ENCODE measurements around the gene PRRT2. TPM values are rescaled to one million over a fixed set of nuclear protein-coding genes. Genes with fewer than 3 reads are reported as not detected.

Gene PRRT2
- polyA plus RNA-seq, 2 of the 4 experiments (the other 2 are of a cell fraction), result 0.25 to 0.44 TPM

DNA sequence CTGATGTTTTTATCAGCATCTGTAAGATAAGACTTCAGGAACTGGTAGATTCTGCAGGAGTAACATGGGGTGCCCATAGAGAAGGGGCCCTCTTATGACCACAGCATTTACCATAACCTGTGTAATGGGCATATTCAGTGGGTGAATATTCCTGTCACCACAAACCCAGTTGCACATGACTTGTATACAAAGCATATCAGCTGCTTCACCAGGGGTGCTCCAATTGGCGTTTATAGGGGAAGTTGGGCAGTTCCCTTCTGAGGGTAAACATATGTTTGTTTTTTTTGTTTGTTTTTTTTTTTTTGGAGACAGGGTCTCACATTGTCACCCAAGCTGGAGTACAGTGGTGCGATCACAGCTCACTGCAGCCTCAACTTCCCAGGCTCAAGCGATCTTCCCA is 45.4 kb upstream of the PRRT2 start:
- ChIA-PET POLR2A (no interaction called here), CTCF (interaction anchor here (0.6 to 1.7 kb wide), 4 partner anchors 23 to 179 kb away, joined by 3 to 6 read pairs (median 4); no protein-coding TSS in a partner anchor)
- ATAC-seq, result no peak
- Histone ChIP-seq H3K4me2 (no peak overlapping the region), H3K27ac (no peak overlapping the region), H3K9me3 (no peaks in the 10 kb centered on the region), H3K4me3 (no peak overlapping the region), H3K4me1 (no peaks in the 10 kb centered on the region)
- FAIRE-seq, result no peak
- TF ChIP-seq KDM5A (IDR thresholded peaks at IDR 0.05) (no peak), HOXB5 (CRISPR knock-in tag; IDR thresholded peaks at IDR 0.05) (no peak), SMC3 (IDR thresholded peaks at IDR 0.05) (no peak), CHD2 (IDR thresholded peaks at IDR 0.05; ENCODE audit: low read length, partially characterized antibody) (no peak), ZC3H11A (IDR thresholded peaks at IDR 0.05) (no peak), RNF2 (IDR thresholded peaks at IDR 0.05; ENCODE audit: borderline replicate concordance, low read depth) (no peak), EHF (CRISPR knock-in tag; IDR thresholded peaks at IDR 0.05) (no peak), RARB (CRISPR knock-in tag; IDR thresholded peaks at IDR 0.05) (no peak), RAD21 (conservative IDR thresholded peaks at IDR 0.05 in 1 of 2, IDR thresholded peaks at IDR 0.05 in 1 of 2) (no peak), POLR2A (IDR thresholded peaks at IDR 0.05; ENCODE audit: low read length) (no peak), MYC (IDR thresholded peaks at IDR 0.05; ENCODE audit: borderline replicate concordance, low read length) (no peak), HOXA7 (CRISPR knock-in tag; IDR thresholded peaks at IDR 0.05) (no peak), PHF8 (IDR thresholded peaks at IDR 0.05; ENCODE audit: borderline replicate concordance, low read depth) (no peak), ZFP36 (IDR thresholded peaks at IDR 0.05; ENCODE audit: borderline replicate concordance, partially characterized antibody) (no peak), EHMT2 (IDR thresholded peaks at IDR 0.05; ENCODE audit: low read depth) (no peak)
- TF ChIP-seq, protein P1, sequence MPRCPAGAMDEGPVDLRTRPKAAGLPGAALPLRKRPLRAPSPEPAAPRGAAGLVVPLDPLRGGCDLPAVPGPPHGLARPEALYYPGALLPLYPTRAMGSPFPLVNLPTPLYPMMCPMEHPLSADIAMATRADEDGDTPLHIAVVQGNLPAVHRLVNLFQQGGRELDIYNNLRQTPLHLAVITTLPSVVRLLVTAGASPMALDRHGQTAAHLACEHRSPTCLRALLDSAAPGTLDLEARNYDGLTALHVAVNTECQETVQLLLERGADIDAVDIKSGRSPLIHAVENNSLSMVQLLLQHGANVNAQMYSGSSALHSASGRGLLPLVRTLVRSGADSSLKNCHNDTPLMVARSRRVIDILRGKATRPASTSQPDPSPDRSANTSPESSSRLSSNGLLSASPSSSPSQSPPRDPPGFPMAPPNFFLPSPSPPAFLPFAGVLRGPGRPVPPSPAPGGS (IDR thresholded peaks at IDR 0.05), result no peak
- TF ChIP-seq, protein P2, sequence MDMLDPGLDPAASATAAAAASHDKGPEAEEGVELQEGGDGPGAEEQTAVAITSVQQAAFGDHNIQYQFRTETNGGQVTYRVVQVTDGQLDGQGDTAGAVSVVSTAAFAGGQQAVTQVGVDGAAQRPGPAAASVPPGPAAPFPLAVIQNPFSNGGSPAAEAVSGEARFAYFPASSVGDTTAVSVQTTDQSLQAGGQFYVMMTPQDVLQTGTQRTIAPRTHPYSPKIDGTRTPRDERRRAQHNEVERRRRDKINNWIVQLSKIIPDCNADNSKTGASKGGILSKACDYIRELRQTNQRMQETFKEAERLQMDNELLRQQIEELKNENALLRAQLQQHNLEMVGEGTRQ (IDR thresholded peaks at IDR 0.05), result no peak
- TF ChIP-seq, protein P3, sequence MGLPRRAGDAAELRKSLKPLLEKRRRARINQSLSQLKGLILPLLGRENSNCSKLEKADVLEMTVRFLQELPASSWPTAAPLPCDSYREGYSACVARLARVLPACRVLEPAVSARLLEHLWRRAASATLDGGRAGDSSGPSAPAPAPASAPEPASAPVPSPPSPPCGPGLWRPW (IDR thresholded peaks at IDR 0.05), result no peak
- TF ChIP-seq, protein P4, sequence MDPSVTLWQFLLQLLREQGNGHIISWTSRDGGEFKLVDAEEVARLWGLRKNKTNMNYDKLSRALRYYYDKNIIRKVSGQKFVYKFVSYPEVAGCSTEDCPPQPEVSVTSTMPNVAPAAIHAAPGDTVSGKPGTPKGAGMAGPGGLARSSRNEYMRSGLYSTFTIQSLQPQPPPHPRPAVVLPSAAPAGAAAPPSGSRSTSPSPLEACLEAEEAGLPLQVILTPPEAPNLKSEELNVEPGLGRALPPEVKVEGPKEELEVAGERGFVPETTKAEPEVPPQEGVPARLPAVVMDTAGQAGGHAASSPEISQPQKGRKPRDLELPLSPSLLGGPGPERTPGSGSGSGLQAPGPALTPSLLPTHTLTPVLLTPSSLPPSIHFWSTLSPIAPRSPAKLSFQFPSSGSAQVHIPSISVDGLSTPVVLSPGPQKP (IDR thresholded peaks at IDR 0.05; ENCODE audit: low read depth, low read length), result no peak
- 76% methylated on average over 3 of the region's 3 CpGs for WGBS (ENCODE audit: missing lambda C conversion rate)
- DNase-seq (ENCODE audit: low read depth in 1 of 2, low spot score in 1 of 2), result no peak

DNA sequence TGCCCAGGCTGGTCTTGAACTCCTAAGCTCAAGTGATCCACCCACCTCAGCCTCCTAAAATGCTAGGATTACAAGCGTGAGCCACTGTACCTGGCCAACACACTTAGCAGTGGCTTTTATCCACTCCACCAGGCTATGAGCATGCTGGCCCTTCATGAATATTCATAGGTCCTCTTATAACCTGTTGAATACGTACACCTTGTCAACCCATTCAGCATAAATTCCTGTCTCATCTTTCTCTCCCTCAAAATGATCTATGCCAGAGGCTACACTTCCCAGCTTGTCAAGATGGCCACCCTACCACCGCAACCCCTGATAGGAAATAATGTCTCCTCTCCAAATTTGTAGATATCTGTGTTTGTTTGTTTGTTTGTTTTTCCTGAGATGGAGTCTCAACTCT is 44.9 kb upstream of the PRRT2 start:
- WGBS (ENCODE audit: missing lambda C conversion rate), result 85% methylated on average over 3 of the region's 3 CpGs
- Histone ChIP-seq H3K27ac (no peak overlapping the region), H3K9me3 (no peaks in the 10 kb centered on the region), H3K4me1 (no peaks in the 10 kb centered on the region), H3K4me2 (no peak overlapping the region), H3K4me3 (no peak overlapping the region)
- DNase-seq (ENCODE audit: low read depth in 1 of 2, low spot score in 1 of 2) (no peak), ATAC-seq (no peak), FAIRE-seq (no peak)
- TF ChIP-seq, protein P4 (IDR thresholded peaks at IDR 0.05; ENCODE audit: low read depth, low read length), result no peak
- TF ChIP-seq CBX8 (IDR thresholded peaks at IDR 0.05) (no peak), NR3C1 (IDR thresholded peaks at IDR 0.05) (no peak), ZC3H11A (IDR thresholded peaks at IDR 0.05) (no peak), FOXS1 (CRISPR knock-in tag; IDR thresholded peaks at IDR 0.05) (no peak)
- ChIA-PET POLR2A (interaction anchor here (0.6 kb wide), 1 partner anchor 16 kb away, joined by 4 read pairs; no protein-coding TSS in a partner anchor), CTCF (interaction anchor here (0.7 to 1.7 kb wide), 4 partner anchors 13 to 76 kb away, joined by 3 to 6 read pairs (median 4); no protein-coding TSS in a partner anchor)
